NK-92 (cell line): Measurements from ENCODE around the gene CHRM1.

Source experiments
- DNase-seq: peaks from one replicate; lab custom pipeline; 2025; ENCODE audit not compliant: unreplicated experiment; lab: John Stamatoyannopoulos, UW

CHRM1 gene

DNA sequence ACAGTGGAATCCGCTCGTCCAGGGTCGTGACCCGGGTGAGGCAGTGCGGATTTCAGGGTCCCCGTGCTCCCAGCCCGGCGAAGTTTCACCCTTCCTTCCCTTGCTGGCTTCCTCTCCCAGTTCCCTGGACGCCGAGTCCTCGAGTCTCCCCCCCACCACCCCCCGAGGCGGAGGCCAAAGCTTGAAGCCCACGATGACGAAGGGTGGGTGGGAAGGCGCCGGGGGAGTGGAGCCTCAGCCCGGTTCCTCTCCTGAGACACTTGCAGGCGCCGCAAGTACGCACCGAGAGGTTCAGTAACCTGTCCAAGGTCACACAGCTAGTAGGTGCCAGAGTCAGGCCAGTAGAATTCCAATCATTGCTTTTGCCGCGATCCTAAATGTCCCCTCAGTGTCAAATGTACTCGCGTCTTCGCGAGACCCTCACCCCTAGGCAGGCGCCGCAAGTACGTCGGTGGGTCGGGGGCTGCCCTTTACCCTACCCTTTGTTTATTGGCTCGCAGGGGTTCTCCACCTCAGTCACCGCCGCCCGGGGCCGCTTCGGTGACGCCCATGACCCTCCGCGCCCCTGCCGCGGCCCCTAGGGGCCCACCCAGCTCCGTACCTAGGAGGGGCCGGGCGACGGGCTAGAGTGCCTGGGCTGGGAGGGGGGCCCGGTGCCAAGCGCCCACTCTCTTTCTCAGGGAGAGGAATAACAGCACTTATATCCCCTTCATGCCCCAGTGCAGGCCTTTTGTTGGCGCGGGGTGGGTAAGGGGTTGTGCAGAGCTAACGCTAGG is 5.7 kb upstream of the CHRM1 start:
- DNase-seq, result no peak

DNA sequence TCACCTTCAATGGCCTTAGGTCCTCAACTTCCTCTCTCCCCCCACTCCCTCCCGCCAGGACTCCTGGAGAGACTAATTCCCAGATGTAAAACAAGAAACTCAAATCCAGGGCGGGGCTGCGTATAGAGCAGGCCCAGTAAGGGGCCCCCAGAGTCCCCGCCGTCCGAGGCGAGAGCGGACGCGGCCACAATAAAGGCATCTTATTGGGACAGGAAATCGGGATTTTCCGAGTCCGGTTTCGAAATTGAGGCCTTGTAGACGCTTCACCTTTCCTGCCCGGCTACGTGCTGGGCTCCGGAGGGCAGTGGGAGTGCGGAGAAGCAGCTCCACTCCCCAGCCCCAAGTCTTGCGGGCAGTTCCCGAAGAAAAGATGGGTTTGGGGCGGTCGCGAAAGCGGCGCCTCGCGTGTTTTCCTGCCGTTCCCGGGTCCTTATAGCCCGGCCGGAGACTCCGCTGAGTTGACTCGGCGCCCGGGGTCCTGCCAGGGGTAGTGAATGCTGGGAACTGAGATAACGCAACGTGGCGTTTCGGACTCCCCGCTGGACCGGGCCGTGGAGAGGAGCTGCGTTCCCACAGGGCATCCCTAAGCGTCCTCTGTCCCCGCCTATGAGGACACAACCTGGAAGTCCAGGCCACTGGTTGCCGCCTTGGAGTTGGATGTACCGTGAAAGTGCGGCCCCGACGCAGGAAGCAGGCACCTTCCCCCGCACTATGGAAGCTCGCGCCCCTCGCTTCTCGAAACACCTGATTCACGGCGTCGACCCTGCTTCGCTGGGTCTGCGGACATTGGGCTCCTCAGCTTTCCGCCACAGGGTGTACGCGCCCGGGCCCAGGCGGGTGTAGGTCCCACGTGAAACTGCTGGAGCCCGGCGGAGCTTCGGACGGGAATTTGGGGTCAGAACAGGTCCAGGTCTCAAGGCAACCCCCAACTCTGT is 4.8 kb upstream of the CHRM1 start:
- DNase-seq, result no peak

DNA sequence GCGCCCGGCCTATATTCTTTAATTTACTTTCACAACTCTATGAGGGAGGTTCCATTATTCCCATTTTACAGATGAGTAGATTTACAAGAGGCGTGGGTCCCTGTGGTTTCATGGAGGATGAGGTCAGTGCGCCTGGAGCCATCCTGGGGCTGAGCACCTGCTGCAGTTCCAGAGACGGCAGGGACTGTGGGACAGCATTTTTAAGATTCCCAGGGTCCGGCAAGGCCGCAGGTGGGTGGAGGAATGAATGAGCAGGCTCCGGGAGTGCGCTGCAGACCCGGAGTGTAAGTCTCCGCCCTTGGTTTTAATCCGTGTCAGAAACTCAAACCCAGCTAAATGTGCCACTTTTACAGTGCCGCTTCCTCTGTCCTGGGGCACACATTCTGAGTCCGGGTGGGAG is 4.1 kb upstream of the CHRM1 start:
- DNase-seq, result no peak

DNA sequence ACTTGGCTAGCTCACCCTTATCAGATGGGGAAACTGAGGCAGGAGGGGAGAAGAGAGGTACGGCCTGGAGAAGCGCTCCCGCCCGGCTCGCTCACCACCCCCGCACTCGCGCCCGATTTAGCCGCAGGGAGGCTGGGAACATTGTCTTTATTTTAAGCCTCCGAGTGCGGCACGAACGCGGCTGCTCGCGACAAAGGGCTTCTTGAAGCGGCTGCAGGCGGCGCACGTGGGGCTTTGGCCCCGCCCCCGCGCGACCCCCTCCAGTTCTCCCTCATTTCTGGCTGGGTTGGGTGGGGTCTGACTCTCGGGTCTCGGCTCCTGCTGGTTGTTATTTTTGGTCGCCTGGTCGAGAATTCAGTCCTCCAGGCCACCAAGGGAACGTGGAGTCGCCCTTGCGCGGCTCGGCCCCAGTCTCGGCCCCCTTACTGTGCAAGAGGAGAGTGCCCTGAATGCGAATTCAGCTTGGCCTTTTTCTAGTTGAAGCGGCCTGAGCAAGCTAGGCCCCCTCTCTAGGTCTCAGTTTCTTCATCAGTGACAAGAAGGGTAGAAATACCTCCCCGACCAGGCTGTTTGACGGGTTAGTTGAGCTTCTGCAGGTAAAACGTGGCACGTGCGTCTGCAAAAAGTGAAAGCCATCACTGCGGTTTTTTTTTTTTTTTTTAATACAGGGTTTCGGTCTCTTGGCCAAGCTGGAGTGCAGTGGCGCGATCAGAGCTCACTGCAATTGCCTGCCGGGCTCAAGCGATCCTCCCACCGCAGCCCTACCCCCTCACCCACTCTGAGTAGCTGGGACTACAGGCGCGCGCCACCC is 2.6 kb upstream of the CHRM1 start:
- DNase-seq, result no peak

DNA sequence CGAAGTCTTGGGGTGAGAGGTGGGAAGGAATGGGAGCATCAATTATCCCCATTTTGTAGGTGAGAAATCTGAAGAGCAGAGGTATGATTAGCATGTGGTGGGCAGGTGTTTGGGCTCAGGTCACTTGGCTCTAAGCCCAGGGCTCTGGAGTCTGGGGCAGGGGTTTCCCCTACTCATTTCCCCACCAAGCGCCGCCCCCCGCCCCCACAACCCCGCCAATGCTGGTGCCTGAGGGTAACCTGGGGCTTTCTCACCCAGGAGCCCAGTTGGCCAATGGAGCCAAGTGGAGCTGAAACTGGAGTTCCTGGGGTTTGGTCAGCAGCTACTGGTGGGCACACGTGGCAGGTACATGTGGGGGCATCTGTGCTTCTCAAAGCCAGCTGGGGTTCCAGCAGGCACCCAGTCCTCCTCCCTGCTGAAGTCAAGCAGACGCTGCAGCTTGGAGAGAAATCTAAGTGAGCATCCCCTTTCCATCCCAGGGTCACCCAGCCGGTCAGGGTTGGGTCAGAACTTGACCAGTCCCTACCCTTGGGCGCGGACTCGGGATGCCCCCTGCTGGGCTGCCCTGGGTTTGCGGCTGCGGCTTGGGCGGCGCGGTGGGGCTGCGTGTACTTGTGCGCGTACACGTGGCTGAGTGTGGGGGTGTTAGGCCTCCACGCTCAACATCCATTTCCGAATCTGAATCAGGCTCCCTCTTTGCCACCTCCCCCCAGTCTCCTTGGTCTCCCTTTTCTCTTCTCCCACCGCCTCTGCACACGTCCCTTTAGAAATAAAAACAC is 1.7 kb upstream of the CHRM1 start:
- DNase-seq, result no peak

DNA sequence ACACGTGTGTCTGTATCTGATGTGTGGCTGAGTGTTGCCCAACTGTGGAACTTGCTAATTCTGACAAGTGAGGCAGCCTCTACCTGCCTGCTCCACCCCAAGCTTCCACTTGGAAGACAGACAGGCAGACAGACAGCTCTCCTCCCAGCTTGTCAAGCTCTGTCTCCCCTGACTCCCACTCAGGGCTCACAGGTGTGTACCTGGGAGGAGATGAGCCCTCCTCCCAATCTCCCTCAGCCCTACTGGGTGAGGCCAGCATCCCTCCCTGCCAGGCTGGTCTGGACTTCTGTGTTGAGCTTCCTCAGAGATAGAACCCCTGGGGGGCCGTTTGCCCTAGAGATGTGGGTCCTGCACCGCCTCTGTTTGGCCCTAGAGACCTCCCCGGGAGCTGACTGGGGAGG is 1.0 kb upstream of the CHRM1 start:
- no peak for DNase-seq

DNA sequence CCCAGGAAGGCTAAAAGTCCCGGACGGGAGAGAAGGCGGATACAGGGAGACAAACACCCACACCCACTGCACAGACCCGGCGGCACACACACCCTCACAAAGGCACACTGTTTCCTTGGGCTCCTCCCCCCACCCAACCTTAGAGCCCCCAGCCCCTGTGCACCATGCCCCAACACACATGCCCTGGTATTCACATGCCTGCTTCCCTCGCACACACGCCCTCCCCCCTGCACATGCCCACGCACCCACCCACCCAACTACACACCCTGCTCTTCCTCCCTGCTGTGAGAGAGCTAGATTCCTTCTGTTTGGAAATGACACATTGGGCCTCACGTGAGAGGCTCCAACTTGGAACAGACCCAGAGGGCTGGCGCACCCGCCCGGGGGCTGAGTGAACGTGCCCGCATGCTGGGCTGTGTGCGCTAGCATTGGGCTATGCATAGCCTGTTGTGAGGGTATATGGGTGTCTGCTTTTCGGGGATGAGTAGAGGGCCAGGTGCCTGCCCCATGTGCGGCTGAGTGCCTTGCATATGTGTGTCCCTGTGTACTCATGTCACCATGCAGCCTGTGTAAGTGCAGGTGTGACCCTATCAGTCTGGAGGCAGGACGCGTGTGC is 518 bp upstream of the CHRM1 start:
- no peak for DNase-seq

DNA sequence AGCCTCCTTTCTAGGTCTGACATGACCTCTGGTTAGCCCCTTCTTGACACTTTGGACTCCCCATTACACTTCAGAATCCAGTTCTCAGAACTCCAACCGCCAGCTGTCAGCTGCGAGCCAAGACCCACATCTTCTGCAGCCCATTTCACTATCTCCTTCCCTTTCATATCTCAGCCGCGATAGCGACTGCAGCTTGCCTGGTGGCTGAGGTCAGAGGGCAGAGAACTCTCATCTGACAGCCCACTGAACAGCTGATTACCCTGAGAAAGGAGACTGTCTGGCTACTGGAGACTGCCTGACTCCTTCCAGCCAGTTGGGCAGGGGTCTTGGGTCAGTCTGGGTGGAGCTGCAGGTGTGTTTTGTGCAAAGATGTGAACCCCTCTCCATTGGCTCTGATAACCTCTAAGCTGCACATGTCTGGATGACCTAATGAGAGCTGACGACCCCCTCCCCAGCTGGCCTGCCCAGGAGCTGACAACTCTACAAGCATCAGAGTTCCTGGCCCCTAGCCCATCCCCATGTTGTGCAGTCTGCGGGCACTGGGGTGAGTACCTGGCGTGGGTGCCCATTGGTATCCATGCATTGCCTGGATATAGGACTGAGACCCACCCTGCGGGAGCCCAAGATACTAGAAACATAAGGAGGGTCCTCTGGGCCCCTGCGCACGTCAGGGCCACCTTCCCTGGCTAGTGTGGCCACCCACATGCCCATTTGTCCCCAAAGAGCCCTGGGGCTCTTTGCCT is 1.1 kb downstream of the CHRM1 start:
- DNase-seq, result no peak

DNA sequence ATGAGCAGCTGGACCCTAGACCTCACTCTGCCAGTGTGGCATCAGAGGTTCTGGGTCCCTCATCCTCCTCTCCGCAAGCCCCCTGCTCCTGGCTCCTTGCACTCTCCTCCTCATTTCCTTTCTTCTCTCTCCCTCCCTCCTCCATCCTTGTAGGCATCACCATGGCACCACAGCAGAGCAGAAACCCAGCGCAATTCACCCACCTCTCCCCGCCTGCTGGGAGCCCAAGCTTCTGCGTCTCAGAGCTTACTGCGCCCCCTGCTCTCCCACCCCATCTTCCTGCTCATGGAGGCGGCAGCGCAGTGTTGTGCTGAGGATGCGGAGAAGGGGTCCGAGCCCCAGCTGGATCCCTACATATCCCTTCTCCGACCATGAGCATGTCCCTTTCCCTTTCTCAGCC is 1.7 kb downstream of the CHRM1 start:
- DNase-seq, result no peak

DNA sequence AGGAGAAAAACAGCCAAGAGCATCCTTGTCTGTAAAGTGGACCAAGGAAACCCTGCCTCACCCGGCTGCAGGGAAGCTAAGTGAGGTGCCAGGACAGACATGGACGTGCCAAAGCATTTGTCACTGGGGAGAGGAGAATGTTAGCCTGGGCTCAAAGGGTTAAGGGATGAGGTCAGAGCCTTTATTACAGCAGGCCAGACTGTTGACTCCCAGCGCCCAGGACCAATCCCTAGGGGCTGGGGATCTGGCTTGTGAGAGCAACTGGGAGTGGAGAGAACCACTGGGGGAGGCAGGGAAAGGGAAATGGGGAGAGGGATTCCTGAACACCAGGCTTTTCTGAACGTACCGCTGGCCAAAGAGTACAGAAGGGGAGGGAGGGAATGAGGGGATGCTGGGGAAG is 2.6 kb downstream of the CHRM1 start:
- DNase-seq, result no peak

DNA sequence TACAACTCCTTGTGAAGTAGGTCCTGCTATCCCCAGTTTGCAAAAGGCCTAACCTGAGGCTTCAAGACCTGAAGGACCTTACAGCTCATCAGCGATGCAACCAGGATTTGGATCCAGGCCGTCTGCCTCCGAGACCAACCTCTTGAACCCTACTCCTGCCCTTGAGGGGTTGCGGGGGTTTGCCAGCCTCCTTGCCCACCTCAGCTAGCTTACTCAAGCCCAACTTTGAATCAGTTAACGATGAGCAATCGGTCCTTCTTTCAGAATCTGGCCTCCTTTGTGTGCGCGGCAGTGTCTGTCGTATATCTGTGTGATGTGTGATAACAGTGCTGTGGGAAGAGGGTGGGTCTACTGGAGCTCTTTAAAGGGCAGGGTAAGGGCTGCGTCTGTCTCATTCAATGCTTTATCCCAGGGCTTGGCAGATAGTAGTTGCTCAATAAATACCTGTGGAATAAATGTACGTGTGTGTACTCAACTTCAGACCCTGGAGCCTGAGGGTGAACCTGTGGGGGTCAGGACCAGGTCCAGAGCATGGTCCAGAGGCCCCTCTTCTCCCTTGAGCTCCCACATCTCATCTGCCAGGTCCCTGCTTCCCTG is 3.2 kb downstream of the CHRM1 start:
- no peak for DNase-seq

DNA sequence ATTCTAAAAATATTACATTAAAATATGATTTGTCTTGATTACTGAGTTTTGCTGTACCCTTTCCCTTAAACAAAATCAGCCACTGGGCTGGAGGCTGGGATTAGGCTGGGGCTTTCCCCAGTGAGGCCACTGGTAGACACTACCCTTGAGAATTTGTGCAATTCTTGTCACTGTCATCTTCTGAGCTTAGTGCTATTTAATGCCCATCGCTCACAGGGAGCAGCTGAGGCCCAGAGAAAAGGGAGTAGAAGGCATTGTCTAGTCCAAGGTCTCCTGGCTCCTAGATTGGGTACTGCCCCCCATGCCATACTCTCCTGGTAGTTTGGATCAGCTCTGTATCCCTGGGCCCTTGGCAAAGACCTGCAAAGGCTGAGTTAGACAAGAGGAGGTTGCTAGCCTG is 6.7 kb downstream of the CHRM1 start:
- DNase-seq, result no peak

DNA sequence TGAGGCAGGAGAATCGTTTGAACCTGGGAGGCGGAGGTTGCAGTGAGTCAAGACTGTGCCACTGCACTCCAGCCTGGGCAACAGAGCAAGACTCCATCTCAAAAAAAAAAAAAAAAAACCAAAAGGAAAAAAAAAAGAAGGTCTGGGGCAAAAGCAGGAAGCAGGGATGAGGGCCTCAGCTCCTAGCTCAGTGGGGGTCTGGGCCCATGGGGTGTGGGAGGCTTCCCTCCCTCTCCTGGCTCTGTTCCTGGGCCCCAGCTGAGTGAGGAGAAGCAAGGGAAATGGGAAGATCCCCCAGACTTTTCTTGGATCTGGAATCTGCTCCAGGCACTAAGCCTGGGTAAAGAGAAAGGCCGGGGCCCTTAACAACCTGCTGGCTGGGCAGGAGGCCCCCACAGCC is 8.9 kb downstream of the CHRM1 start:
- DNase-seq, result no peak

DNA sequence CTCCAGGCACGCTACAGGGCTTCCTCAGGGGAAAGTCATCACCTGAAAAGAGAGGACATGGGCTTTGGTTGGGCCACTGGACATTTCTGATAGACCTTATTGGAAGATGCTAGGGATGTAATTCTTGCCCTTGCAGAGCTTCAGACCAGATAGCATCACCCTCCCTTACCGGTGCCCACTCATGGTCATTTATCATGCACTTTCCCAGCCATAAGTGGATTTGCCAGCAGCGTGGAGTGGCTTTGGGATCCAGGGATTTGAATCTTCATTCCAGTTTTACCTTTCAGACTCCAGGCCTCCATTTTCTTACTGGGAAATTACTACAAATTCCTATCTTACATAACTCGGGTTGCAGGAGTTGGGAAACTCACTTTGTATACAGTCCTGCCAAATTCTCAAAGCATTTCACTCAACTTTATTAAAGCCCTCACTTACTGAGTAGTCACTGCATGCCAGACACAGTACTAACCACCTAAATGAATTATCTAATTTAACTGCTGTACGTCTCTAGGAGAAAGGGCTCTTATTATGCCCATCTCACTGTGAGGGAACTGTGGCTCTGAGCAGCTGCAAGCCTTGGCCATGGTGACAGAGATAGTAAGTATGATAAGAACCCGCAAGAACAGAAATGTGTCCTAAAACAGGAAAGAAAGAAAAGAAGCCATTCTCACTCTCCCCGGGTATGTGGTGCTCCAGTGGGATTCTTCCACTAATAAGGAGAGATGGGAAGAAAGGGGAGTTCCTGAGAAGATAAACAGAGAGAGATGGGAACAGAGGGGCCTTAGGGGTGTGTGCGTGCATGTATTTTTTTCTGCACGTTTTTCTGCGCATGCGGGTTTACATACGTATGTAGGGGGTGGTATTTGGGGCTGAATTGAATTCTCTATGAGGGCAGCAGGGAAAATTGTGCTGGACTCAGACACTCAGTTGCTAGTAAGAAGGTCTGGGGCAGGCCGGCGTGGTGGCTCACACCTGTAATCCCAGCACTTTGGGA is 9.7 kb downstream of the CHRM1 start:
- no peak for DNase-seq

DNA sequence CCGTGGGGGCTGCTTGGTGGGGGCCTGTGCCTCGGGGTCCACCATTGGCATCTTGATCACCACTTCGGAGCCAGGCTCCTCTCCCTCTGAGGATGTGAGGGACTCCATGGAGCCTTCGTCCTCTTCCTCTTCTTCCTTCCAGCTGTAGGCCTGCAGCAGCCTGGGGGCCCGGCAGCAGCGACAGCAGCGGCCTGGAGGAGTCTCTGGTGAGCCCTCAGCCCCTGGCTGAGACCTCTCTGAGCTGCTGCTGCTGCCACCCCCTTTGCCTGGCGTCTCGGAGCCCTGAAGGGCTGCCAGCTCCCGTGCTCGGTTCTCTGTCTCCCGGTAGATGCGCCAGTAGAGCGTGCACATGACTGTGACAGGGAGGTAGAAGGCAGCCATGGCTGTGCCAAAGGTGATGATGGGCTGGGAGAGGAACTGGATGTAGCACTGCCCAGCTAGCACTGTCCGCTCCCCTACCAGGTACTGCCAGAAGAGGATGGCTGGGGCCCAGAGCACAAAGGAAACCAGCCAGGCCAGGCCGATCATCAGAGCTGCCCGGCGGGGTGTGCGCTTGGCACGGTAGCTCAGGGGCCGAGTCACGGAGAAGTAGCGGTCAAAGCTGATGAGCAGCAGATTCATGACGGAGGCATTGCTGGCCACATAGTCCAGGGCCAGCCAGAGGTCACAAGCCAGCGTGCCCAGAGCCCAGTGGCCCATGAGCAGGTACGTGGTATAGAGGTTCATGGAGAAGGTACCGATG is 10.9 kb downstream of the CHRM1 start:
- no peak for DNase-seq

DNA sequence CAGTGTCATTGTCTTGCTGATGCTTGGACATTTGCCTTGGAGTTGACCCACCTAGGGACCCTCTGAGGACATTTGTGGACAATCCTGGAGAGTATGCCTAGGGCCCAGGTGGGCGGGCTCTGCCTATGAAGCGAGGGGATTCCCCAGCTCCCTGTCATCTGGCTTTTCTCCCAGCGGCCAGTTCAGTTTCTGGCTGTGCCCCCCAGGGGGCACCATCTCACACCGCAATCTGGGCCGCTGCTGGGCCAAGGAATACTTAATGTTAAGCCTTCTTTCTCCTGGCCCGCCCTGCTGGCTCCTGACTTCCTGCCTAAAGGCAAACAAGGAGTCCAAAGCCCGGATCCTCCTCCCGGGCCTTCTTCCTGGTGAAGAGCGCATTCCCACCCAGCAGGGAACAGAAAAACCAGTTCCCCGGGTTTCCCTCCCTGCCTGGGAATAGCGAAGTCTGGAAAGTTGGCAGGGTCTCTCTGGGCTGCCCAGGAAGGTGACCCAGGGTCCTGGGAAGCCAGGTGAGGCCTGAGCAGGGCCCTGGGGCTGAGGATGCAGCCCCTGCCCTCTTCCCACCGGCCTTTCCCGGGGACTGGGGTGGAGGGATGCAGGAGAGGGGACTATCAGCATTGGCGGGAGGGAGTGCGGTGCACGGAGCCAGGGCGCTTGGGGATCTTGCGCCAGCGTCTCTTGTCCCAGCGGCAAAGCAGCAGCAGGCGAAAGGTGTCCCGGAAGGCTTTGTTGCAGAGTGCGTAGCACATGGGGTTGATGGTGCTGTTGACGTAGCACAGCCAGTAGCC is 11.9 kb downstream of the CHRM1 start:
- DNase-seq, result no peak
